NCI-H226 (cell line): ENCODE results near the gene FEN1.
A peak's percentile ranks its signal among the peaks of the same experiment; 100 is the strongest.

Source experiments
- DNase-seq: peaks from one replicate; pipeline ENCODE4 v3.0.0-alpha.2; 2015

Gene FEN1

DNA sequence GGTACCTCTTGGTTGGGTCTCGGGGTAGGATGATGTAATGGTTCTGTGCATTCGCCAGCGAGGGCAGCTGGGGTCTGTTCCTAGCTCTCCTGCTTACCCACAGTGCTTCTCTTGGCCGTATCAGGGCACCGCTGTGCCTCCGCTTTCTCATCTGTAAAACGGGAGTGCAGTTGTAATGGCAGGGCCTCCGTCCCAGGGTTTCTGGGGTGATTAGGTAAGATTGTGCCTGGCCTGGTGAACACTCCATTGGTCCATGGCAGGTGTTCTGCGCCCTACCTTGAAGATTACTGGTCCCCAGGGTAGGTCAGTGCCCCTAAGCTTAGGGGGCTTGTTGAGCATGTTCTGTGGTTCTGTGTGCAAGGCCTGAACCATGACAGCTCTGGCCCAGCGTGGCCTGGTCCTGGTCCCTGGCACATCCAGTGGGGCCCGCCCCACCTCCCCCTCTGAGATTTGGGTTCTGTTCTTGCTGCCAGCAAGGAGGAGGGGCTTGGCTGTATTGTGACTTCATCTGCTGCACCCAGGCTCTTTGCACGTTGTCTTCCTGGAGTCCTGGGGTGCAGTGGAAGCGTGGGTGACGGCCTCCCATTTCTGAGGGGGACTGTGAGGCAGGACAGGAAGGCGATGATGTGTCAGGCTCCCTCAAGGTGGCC is 35.4 kb upstream of the FEN1 start:
- DNase-seq, result no peak

- DNase-seq, result no peak
Measured at GRCh38 chr11:61760946-61761345, 31.8 kb upstream of the FEN1 start.

DNA sequence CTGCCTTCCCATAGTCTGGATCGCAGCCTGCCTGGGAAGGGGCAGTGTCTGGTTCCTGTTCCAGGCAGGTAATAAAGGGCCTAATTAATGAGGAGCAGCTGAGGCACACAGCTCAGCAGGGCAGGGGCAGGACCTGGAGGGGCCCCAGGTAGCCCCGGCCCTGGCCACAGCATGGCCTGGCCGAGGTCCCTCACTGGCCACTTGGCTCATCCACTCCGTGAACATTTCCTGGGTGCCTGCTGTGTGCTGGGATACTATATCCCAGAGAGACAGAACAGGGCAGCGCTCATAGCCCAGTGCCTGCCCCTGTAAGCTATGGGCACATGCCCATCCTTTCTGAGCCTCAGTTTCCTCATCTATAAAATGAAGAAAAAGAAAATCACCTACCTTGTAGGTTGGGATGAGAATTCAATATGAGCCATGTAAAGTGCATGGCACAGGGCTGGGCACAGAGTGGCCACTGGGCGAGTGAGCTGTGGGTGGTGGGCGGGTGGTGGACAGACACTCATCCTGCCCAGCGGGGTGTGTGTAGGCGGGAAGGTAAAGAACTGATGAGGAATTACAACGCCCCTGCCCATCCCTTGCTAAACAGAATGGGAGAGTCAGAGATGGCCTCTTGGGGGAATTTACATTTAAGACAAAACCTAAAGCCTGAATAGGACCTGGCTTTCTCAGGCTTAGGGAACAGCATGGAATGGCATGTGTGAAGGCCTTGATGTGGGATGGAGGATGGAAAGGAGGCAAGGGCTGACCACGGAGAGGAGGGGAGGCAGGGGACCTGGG is 31.1 kb upstream of the FEN1 start:
- no peak for DNase-seq

DNA sequence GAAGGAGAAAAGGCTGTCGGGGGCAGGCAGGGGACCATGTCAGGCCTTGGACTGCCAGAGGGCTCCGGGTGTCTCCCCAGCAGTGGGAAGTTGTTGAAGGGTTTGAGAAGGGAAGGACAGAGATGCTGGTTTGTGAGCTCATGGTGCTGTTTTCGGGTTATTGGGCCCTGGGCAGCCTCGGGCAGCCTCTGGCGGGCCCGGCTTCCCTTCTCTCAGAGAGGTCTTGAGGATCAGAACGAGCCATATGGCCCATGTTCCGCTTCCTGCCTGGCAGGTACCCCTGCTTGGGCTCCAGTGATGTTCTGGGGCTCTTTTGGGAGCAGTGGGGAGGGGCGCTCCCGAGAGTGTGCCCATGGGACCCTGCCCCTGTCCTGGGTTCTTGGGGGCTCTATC is 30.5 kb upstream of the FEN1 start:
- no peak for DNase-seq

DNA sequence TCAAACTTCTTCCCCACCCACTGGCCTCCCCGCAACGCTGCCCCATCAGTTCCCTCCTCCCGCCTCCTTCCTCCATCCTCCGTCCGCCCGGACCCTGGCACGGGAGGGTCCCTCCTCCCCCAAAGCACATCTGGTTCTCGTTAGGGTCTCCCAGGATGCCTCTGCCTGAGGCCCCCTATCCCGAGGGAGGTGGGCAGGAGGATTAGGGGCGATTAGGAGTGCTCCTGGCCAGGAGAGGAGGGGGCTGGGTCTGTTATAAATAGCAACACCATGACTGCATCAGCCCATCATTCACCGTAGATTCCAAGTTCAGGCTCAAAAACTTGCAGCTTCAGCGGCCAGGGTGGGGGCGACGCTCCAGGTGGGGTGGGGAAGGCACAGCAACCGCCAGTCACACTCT is 29.9 kb upstream of the FEN1 start:
- no peak for DNase-seq

- no peak for DNase-seq
Measured at GRCh38 chr11:61763930-61764605, 28.6 kb upstream of the FEN1 start.

- DNase-seq, result peak; percentile 95
Measured at GRCh38 chr11:61764606-61765260, 28.0 kb upstream of the FEN1 start.

GRCh38 chr11:61765550-61766253 is 27.0 kb upstream of the FEN1 start:
- DNase-seq, result no peak

DNA sequence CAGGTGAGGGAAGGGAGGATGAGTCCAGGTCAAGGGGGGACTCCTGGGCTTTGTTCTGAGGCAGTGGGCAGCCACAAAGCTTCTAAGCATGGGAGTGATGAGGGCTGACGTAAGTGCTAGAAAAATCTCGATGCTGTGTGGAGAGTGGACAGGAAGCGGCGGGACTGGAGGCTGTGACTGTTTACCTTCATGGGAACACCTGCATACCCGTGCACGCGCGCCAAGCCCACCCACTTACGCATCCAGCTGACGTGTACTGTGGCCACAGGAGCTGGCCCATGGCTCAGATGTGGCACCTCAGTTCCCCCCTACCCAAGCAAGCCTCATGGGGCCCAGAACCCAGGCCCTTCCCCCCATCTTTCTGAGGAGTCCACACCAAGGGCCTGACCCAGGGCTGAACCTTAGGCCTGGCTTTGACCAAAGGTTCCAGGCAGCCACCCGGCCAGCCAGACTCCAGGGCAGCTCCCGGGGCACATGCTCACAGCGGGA is 26.3 kb upstream of the FEN1 start:
- peak; percentile 97 for DNase-seq

DNA sequence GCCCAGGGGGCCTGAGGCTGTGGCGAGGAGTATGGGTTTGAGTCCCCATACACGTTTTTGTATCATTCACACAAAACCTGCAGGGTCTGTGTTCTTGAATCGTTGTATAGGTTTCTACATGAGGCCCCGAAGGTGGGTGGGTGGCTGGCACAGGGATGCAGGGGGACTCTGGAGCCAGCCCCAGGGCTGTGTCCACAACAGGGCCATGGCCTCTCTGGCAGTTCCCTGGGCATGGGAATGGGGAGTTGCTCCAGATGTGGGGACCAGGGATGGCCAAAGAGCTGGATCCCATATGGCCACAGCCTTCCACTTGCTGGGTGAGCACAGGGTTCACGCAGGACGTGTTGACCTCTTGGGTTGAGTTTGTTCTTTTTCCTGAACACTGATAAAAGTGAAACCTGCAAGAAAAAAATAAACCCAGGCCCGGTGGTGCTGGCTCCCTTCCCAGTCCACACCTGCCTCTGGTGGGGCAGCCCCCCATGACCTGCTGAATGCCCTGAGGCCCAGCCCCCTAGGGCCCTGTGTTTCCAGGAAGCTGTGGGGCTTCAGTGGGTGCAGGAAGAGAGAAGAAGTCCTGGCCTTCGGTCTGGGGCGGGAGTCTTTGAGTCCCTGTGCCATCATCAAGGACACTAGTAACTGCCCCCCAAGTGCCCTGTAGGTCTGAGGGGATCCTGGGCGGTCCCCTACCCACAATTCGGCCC is 24.2 kb upstream of the FEN1 start:
- no peak for DNase-seq

GRCh38 chr11:61769169-61769920 is 23.4 kb upstream of the FEN1 start:
- DNase-seq, result peak; percentile 91

DNA sequence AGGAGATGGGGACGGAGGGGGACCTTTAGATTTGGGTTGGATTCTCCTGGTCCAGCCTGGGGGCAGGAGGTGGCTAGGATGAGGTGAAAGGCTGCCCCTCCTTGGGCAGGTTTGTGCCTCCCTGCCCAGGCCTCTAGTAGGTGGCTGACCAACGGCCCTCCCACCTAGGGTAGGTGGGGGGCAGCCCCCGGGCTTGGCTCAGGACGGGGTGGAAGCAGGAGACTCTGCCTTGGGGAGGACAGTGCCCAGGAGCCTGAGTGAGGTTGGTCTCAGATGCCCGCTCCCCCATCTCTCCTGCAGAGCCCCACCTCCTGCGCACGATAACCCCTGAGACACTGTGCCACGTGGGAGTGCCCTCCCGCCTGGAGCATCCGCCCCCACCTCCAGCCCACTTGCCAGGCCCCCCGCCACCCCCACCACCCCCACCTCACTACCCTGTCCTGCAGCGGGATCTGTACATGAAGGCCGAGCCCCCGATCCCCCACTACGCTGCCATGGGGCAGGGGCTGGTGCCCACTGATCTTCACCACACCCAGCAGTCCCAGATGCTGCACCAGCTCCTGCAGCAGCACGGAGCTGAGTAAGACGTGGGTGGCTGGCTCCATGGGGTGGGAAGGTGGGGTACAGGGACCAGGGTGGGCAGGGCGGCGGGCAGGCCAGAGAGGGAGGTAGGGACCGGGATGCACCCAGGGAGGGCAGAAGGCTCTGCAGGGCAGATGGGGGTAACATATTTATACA is 22.6 kb upstream of the FEN1 start:
- peak; percentile 69 for DNase-seq

- peak; percentile 67 for DNase-seq
Measured at GRCh38 chr11:61771195-61771894, 21.4 kb upstream of the FEN1 start.

GRCh38 chr11:61771985-61772455 is 20.7 kb upstream of the FEN1 start:
- peak; percentile 89 for DNase-seq

DNA sequence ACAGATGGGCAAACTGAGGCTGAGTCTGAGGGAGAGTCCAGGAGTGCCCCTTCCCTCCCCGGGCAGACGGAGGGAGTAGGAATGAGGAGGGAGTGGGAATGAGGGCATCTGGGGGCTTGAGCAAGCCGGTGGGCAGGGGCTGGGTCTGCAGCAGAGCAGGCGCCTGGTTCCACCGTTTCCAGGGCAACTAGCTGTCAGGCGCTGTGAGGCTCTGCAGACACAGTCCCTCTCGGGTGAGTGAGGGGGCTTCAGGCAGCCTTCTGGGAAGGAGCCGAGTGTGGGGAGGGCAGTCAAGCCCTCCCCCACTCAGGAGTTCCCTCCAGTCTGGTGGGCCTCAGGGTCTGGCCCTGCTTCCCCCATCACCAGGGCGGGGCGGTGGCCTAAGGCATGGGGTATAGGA is 19.4 kb upstream of the FEN1 start:
- no peak for DNase-seq

DNA sequence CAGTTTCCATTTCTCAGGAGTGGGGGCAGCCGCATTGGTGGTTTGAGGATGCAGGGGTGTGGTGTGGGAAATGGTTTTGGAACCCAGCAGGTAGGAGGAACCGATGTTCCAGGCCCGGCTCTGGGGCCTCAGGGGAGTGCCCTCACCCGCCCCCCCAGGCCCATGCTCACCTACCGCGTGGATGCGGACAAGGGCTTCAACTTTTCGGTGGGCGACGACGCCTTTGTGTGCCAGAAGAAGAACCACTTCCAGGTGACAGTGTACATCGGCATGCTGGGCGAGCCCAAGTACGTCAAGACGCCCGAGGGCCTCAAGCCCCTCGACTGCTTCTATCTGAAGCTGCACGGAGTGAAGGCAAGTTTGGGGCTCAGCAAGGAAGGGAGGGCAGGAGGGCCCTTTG is 18.9 kb upstream of the FEN1 start:
- no peak for DNase-seq

DNA sequence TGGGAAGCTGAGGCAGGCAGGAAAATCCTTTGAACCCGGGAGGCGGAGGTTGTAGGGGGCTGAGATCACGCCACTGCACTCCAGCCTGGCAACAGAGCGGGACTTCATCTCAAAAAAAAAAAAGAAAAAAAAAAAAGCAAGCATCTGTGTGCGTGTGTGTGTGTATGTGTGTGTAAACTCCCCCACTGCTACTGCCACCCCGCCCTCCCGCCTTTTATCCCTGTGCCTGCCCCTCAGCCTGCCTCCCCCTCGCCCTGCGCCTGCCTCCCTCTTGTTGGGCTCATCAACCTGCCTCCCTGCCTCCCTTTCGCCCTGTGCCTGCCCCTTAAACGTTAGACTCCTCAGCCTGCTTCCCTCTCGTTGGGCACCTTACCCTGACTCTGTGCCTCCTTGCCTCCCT is 18.3 kb upstream of the FEN1 start:
- no peak for DNase-seq

GRCh38 chr11:61775106-61775505 is 17.6 kb upstream of the FEN1 start:
- no peak for DNase-seq
